Neuronal stem cell (in vitro differentiated cells): ENCODE data around the gene CFH.

Experiments
- DNase-seq: peaks from one replicate; pipeline ENCODE4 v3.0.0-alpha.2; 2013; ENCODE audit warnings: low spot score
- H2AFZ ChIP-seq: one replicate; pipeline ENCODE4 v1.6.1; 2013; ENCODE audit warnings: mild to moderate bottlenecking, low read length, inconsistent platforms
- H2AK5ac ChIP-seq: 2 replicates; pipeline ENCODE4 v1.6.1; 2013; ENCODE audit warnings: low read depth, mild to moderate bottlenecking, inconsistent platforms, low read length, moderate library complexity, mixed read lengths
- H2BK120ac ChIP-seq: 2 replicates; pipeline ENCODE4 v1.6.1; 2013; ENCODE audit warnings: low read depth, mild to moderate bottlenecking, inconsistent platforms, low read length, moderate library complexity, mixed read lengths
- H2BK12ac ChIP-seq: one replicate; pipeline ENCODE4 v1.6.1; 2013; ENCODE audit warnings: low read length, inconsistent platforms
- H2BK15ac ChIP-seq: 2 replicates; pipeline ENCODE4 v1.6.1; 2013; ENCODE audit warnings: mild to moderate bottlenecking, low read length, inconsistent platforms, mixed read lengths
- H2BK5ac ChIP-seq: one replicate; pipeline ENCODE4 v1.6.1; 2013; ENCODE audit warnings: inconsistent platforms, mild to moderate bottlenecking, low read length, moderate library complexity
- H3K14ac ChIP-seq: one replicate; pipeline ENCODE4 v1.6.1; 2013; ENCODE audit warnings: low read length, inconsistent platforms
- H3K18ac ChIP-seq: 2 replicates; pipeline ENCODE4 v1.6.1; 2013; ENCODE audit warnings: low read length, inconsistent platforms
- H3K23ac ChIP-seq: 2 replicates; pipeline ENCODE4 v1.6.1; 2013; ENCODE audit warnings: low read depth, mild to moderate bottlenecking, mixed read lengths, low read length, inconsistent platforms; ENCODE audit not compliant: poor library complexity
- H3K27ac ChIP-seq: replicated peaks from 3 replicates; pipeline ENCODE4 v1.5.1; 2013; ENCODE audit warnings: low read length, inconsistent platforms
- H3K27me3 ChIP-seq, 3 experiments: 2 replicates each; pipeline ENCODE4 v1.6.1; 2013; ENCODE audit warnings: low read length in 3 of 3, mild to moderate bottlenecking in 2 of 3, inconsistent platforms in 1 of 3, low read depth in 1 of 3, mixed read lengths in 1 of 3, moderate library complexity in 1 of 3; ENCODE audit not compliant: control insufficient read depth in 3 of 3, insufficient read depth in 3 of 3
- H3K36me3 ChIP-seq, 2 donors: replicated peaks in 1 of 2; 2 replicates each; pipeline ENCODE4 v1.6.1; 2013; ENCODE audit warnings: low read length in 2 of 2; ENCODE audit not compliant: control insufficient read depth in 2 of 2, insufficient read depth in 2 of 2
- H3K4ac ChIP-seq: 2 replicates; pipeline ENCODE4 v1.6.1; 2013; ENCODE audit warnings: inconsistent platforms, mild to moderate bottlenecking, low read length, moderate library complexity
- H3K4me1 ChIP-seq, 2 donors: 1 replicate in 1 of 2; 2 replicates in 1 of 2; pipeline ENCODE4 v1.6.1; 2013; ENCODE audit warnings: low read length in 2 of 2, low read depth in 1 of 2; ENCODE audit not compliant: control insufficient read depth in 2 of 2, insufficient read depth in 1 of 2
- H3K4me2 ChIP-seq: one replicate; pipeline ENCODE4 v1.6.1; 2013; ENCODE audit warnings: mild to moderate bottlenecking, low read length, inconsistent platforms; ENCODE audit not compliant: insufficient read depth, poor library complexity, severe bottlenecking
- H3K4me3 ChIP-seq, 2 donors: 2 replicates each; pipeline ENCODE4 v1.5.1; 2013; ENCODE audit warnings: low read length in 2 of 2, mild to moderate bottlenecking in 2 of 2, inconsistent platforms in 1 of 2, moderate library complexity in 1 of 2
- H3K79me1 ChIP-seq: one replicate; pipeline ENCODE4 v1.6.1; 2013; ENCODE audit warnings: low read depth, mild to moderate bottlenecking, inconsistent platforms, low read length, moderate library complexity
- H3K9ac ChIP-seq: one replicate; pipeline ENCODE4 v1.6.1; 2013; ENCODE audit warnings: mild to moderate bottlenecking, low read depth, low read length, inconsistent platforms; ENCODE audit not compliant: poor library complexity
- H3K9me3 ChIP-seq, 2 donors: replicated peaks in 1 of 2; 2 replicates each; pipeline versions ENCODE3 to v1.6.1; 2013; ENCODE audit warnings: low read length in 2 of 2, mild to moderate bottlenecking in 2 of 2, inconsistent platforms in 1 of 2, low read depth in 1 of 2, mixed read lengths in 1 of 2, moderate library complexity in 1 of 2; ENCODE audit not compliant: control insufficient read depth in 2 of 2, insufficient read depth in 1 of 2
- H4K8ac ChIP-seq: one replicate; pipeline ENCODE4 v1.6.1; 2013; ENCODE audit warnings: low read depth, mild to moderate bottlenecking, inconsistent platforms, low read length, moderate library complexity
- H4K91ac ChIP-seq: one replicate; pipeline ENCODE4 v1.6.1; 2013; ENCODE audit warnings: low read length, low read depth, mild to moderate bottlenecking, inconsistent platforms; ENCODE audit not compliant: poor library complexity
- WGBS, 2 donors: extraction: QIAGEN DNeasy Blood & Tissue Kit; methylation state at CpG; one replicate each; pipeline ENCODE4 v1.1.7; 2013; ENCODE audit warnings: missing lambda C conversion rate in 2 of 2, mixed read lengths in 1 of 2; ENCODE audit not compliant: insufficient read length in 2 of 2, insufficient replicate concordance in 1 of 2; ENCODE audit errors: extremely low coverage in 2 of 2; 5-methylcytosine and 5-hydroxymethylcytosine counted together

The CFH gene

GRCh38 chr1:196733091-196733970 lies 81.5 kb downstream of the CFH start:
- Histone ChIP-seq H4K91ac (no peak overlapping the region), H2AFZ (no peak overlapping the region), H3K27me3 (no peaks in the 10 kb centered on the region), H2AK5ac (no peak overlapping the region), H2BK12ac (no peak overlapping the region), H2BK120ac (no peak overlapping the region), H2BK5ac (no peak overlapping the region), H3K18ac (no peak overlapping the region), H3K23ac (no peak overlapping the region), H3K4ac (no peak overlapping the region), H3K9ac (no peak overlapping the region), H3K4me1 (no peaks in the 10 kb centered on the region), H3K79me1 (no peaks in the 10 kb centered on the region), H3K14ac (no peak overlapping the region), H4K8ac (no peak overlapping the region), H3K36me3 (no peaks in the 10 kb centered on the region), H3K4me3 (no peak overlapping the region), H2BK15ac (no peak overlapping the region), H3K4me2 (no peak overlapping the region), H3K9me3 (no peaks in the 10 kb centered on the region), H3K27ac (no peak overlapping the region)
- WGBS, 2 donors: no CpG with 5 or more reads among the region's 11 CpGs
- no peak for DNase-seq

GRCh38 chr1:196734006-196734405 lies 82.2 kb downstream of the CFH start:
- Histone ChIP-seq H3K23ac (no peak overlapping the region), H2BK5ac (no peak overlapping the region), H3K4me1 (no peaks in the 10 kb centered on the region), H3K27ac (no peak overlapping the region), H3K9ac (no peak overlapping the region), H3K4ac (no peak overlapping the region), H3K4me3 (no peak overlapping the region), H3K14ac (no peak overlapping the region), H3K9me3 (peaks cover 5 to 6% of the 10 kb centered on the region in 2 donors), H4K8ac (no peak overlapping the region), H3K79me1 (no peaks in the 10 kb centered on the region), H3K27me3 (no peaks in the 10 kb centered on the region), H2BK15ac (no peak overlapping the region), H2BK12ac (no peak overlapping the region), H3K18ac (no peak overlapping the region), H2AFZ (no peak overlapping the region), H2AK5ac (no peak overlapping the region), H3K4me2 (no peak overlapping the region), H3K36me3 (no peaks in the 10 kb centered on the region), H2BK120ac (no peak overlapping the region), H4K91ac (no peak overlapping the region)
- no peak for DNase-seq

GRCh38 chr1:196734460-196734859 lies 82.6 kb downstream of the CFH start:
- Histone ChIP-seq H3K27me3 (no peaks in the 10 kb centered on the region), H4K91ac (no peak overlapping the region), H3K4ac (no peak overlapping the region), H2BK5ac (no peak overlapping the region), H3K23ac (no peak overlapping the region), H3K4me2 (no peak overlapping the region), H3K36me3 (no peaks in the 10 kb centered on the region), H3K4me3 (no peak overlapping the region), H3K79me1 (no peaks in the 10 kb centered on the region), H2BK15ac (no peak overlapping the region), H2BK120ac (no peak overlapping the region), H4K8ac (no peak overlapping the region), H3K18ac (no peak overlapping the region), H2AK5ac (no peak overlapping the region), H3K4me1 (no peaks in the 10 kb centered on the region), H3K9ac (no peak overlapping the region), H2BK12ac (no peak overlapping the region), H3K9me3 (peaks cover 5 to 6% of the 10 kb centered on the region in 2 donors), H2AFZ (no peak overlapping the region), H3K27ac (no peak overlapping the region), H3K14ac (no peak overlapping the region)
- WGBS, 2 donors: no CpG with 5 or more reads among the region's 2 CpGs
- DNase-seq: no peak

- Histone ChIP-seq H3K9ac (no peak overlapping the region), H3K79me1 (no peaks in the 10 kb centered on the region), H2AK5ac (no peak overlapping the region), H3K9me3 (peaks cover 5 to 6% of the 10 kb centered on the region in 2 donors), H3K23ac (no peak overlapping the region), H2BK5ac (no peak overlapping the region), H4K91ac (no peak overlapping the region), H3K27ac (no peak overlapping the region), H3K27me3 (no peaks in the 10 kb centered on the region), H2BK120ac (no peak overlapping the region), H3K4me3 (no peak overlapping the region), H4K8ac (no peak overlapping the region), H2BK15ac (no peak overlapping the region), H3K18ac (no peak overlapping the region), H3K4me2 (no peak overlapping the region), H2AFZ (no peak overlapping the region), H3K4ac (no peak overlapping the region), H3K36me3 (no peaks in the 10 kb centered on the region), H3K4me1 (no peaks in the 10 kb centered on the region), H3K14ac (no peak overlapping the region), H2BK12ac (no peak overlapping the region)
- no peak for DNase-seq
Observed at GRCh38 chr1:196738730-196739129, 86.9 kb downstream of the CFH start.
